Measurements from ENCODE around the gene TSPAN7.

TSPAN7 gene

GRCh38 chrX:38701073-38701472, 139.7 kb downstream of the TSPAN7 start:
- H3K27me3 ChIP-seq (ENCODE audit: insufficient read depth, poor library complexity, severe bottlenecking): no peaks in the 10 kb centered on the region
- no peak overlapping the region for H3K4me3 ChIP-seq (replicated peaks; ENCODE audit: insufficient read depth, low read length)
- TF ChIP-seq SPI1 (IDR thresholded peaks at IDR 0.05; ENCODE audit: borderline replicate concordance, low read depth) (no peak), POLR2AphosphoS5 (IDR thresholded peaks at IDR 0.05; ENCODE audit: low read depth) (no peak), REST (IDR thresholded peaks at IDR 0.05; ENCODE audit: insufficient replicate concordance, low read depth) (no peak), GABPA (IDR thresholded peaks at IDR 0.05; ENCODE audit: low read depth) (no peak), CTCF (IDR thresholded peaks at IDR 0.05; ENCODE audit: insufficient read depth, low read length) (no peak)
- H3K27ac ChIP-seq (replicated peaks): no peak overlapping the region
- DNase-seq (ENCODE audit: low read depth in 1 of 2, low spot score in 1 of 2): no peak

- Histone ChIP-seq H3K4me3 (replicated peaks; ENCODE audit: insufficient read depth, low read length) (no peak overlapping the region), H3K27me3 (ENCODE audit: insufficient read depth, poor library complexity, severe bottlenecking) (peaks cover 3% of the 10 kb centered on the region), H3K27ac (replicated peaks) (no peak overlapping the region)
- no peak for TF ChIP-seq SPI1 (IDR thresholded peaks at IDR 0.05; ENCODE audit: borderline replicate concordance, low read depth)
- no peak for TF ChIP-seq REST (IDR thresholded peaks at IDR 0.05; ENCODE audit: insufficient replicate concordance, low read depth)
- TF ChIP-seq CTCF (IDR thresholded peaks at IDR 0.05; ENCODE audit: insufficient read depth, low read length): no peak
- TF ChIP-seq GABPA (IDR thresholded peaks at IDR 0.05; ENCODE audit: low read depth): no peak
- no peak for TF ChIP-seq POLR2AphosphoS5 (IDR thresholded peaks at IDR 0.05; ENCODE audit: low read depth)
- no peak for DNase-seq (ENCODE audit: low read depth in 1 of 2, low spot score in 1 of 2)
These were observed 143.0 kb downstream of the TSPAN7 start for GRCh38 chrX:38704146-38704882.

- TF ChIP-seq SPI1 (IDR thresholded peaks at IDR 0.05; ENCODE audit: borderline replicate concordance, low read depth) (no peak), GABPA (IDR thresholded peaks at IDR 0.05; ENCODE audit: low read depth) (no peak), CTCF (IDR thresholded peaks at IDR 0.05; ENCODE audit: insufficient read depth, low read length) (peak; percentile 11), POLR2AphosphoS5 (IDR thresholded peaks at IDR 0.05; ENCODE audit: low read depth) (no peak), REST (IDR thresholded peaks at IDR 0.05; ENCODE audit: insufficient replicate concordance, low read depth) (no peak)
- Histone ChIP-seq H3K4me3 (replicated peaks; ENCODE audit: insufficient read depth, low read length) (no peak overlapping the region), H3K27ac (replicated peaks) (no peak overlapping the region), H3K27me3 (ENCODE audit: insufficient read depth, poor library complexity, severe bottlenecking) (peaks cover 2% of the 10 kb centered on the region)
- peak; percentile 8 to 19 for DNase-seq (ENCODE audit: low read depth in 1 of 2, low spot score in 1 of 2)
These were observed 156.5 kb downstream of the TSPAN7 start for GRCh38 chrX:38717871-38718270.
